H9 (cell line): ENCODE data around the gene PPM1N. TPM values are rescaled to one million over a fixed set of nuclear protein-coding genes. Genes with fewer than 3 reads are reported as not detected.

ENCODE experiments used
- DNase-seq: peaks from one replicate; pipeline ENCODE4 v3.0.0-alpha.2; 2017
- H2AFZ ChIP-seq: one replicate; pipeline ENCODE4 v1.6.1; 2013; ENCODE audit warnings: mild to moderate bottlenecking, low read length, control low read depth, moderate library complexity
- H2AK5ac ChIP-seq: 2 replicates; pipeline ENCODE4 v1.6.1; 2013; ENCODE audit warnings: low read length, control low read depth, mixed read lengths; ENCODE audit not compliant: insufficient read length
- H2BK120ac ChIP-seq: one replicate; pipeline ENCODE4 v1.6.1; 2013; ENCODE audit warnings: low read depth, mild to moderate bottlenecking, low read length, control low read depth, inconsistent platforms; ENCODE audit not compliant: poor library complexity, severe bottlenecking
- H2BK12ac ChIP-seq: 2 replicates; pipeline ENCODE4 v1.6.1; 2013; ENCODE audit warnings: low read length, control low read depth, mixed read lengths, low read depth; ENCODE audit not compliant: insufficient read length
- H2BK15ac ChIP-seq: 2 replicates; pipeline ENCODE4 v1.6.1; 2013; ENCODE audit warnings: low read depth, low read length, control low read depth
- H2BK20ac ChIP-seq: one replicate; pipeline ENCODE4 v1.6.1; 2013; ENCODE audit warnings: low read depth, mild to moderate bottlenecking, low read length, control low read depth, inconsistent platforms; ENCODE audit not compliant: poor library complexity, severe bottlenecking
- H2BK5ac ChIP-seq: 2 replicates; pipeline ENCODE4 v1.6.1; 2013; ENCODE audit warnings: low read length, control low read depth, mixed read lengths; ENCODE audit not compliant: insufficient read length
- H3K14ac ChIP-seq: 2 replicates; pipeline ENCODE4 v1.6.1; 2013; ENCODE audit warnings: low read length, control low read depth; ENCODE audit not compliant: insufficient read depth
- H3K18ac ChIP-seq: 2 replicates; pipeline ENCODE4 v1.6.1; 2013; ENCODE audit warnings: low read depth, mild to moderate bottlenecking, mixed read lengths, low read length, control low read depth; ENCODE audit not compliant: insufficient read length
- H3K23ac ChIP-seq: 2 replicates; pipeline ENCODE4 v1.6.1; 2013; ENCODE audit warnings: low read length, control low read depth, mixed read lengths, low read depth; ENCODE audit not compliant: insufficient read length
- H3K23me2 ChIP-seq: 2 replicates; pipeline ENCODE4 v1.6.1; 2013; ENCODE audit warnings: low read depth, mild to moderate bottlenecking, mixed read lengths, low read length, control low read depth; ENCODE audit not compliant: insufficient read length, poor library complexity, severe bottlenecking
- H3K27ac ChIP-seq: 2 replicates; pipeline ENCODE4 v1.5.1; 2013; ENCODE audit warnings: low read length, control low read depth, mixed read lengths, low read depth; ENCODE audit not compliant: insufficient read length
- H3K27me3 ChIP-seq: 2 replicates; pipeline ENCODE4 v1.6.1; 2013; ENCODE audit warnings: low read length, control low read depth, inconsistent platforms; ENCODE audit not compliant: insufficient read depth
- H3K4ac ChIP-seq: 2 replicates; pipeline ENCODE4 v1.6.1; 2013; ENCODE audit warnings: low read depth, mild to moderate bottlenecking, control low read depth, inconsistent platforms, low read length, moderate library complexity
- H3K4me1 ChIP-seq: 2 replicates; pipeline ENCODE4 v1.6.1; 2013; ENCODE audit warnings: low read length, control low read depth, inconsistent platforms; ENCODE audit not compliant: insufficient read depth
- H3K4me2 ChIP-seq: 2 replicates; pipeline ENCODE4 v1.6.1; 2013; ENCODE audit warnings: low read length, control low read depth, mixed read lengths; ENCODE audit not compliant: insufficient read length, insufficient read depth
- H3K56ac ChIP-seq: 2 replicates; pipeline ENCODE4 v1.6.1; 2013; ENCODE audit warnings: low read depth, mild to moderate bottlenecking, mixed read lengths, low read length, control low read depth; ENCODE audit not compliant: insufficient read length
- H3K79me1 ChIP-seq: 2 replicates; pipeline ENCODE4 v1.6.1; 2013; ENCODE audit warnings: low read depth, mild to moderate bottlenecking, moderate library complexity, low read length, control low read depth, inconsistent platforms; ENCODE audit not compliant: insufficient read depth, poor library complexity, severe bottlenecking
- H3K79me2 ChIP-seq: 2 replicates; pipeline ENCODE4 v1.6.1; 2013; ENCODE audit warnings: low read length, control low read depth, inconsistent platforms; ENCODE audit not compliant: insufficient read depth
- H3K9ac ChIP-seq: 2 replicates; pipeline ENCODE4 v1.6.1; 2013; ENCODE audit warnings: low read length, control low read depth, mixed read lengths; ENCODE audit not compliant: insufficient read length; ENCODE audit errors: extremely low read depth
- H3K9me3 ChIP-seq: one replicate; pipeline ENCODE4 v1.6.1; 2013; ENCODE audit warnings: low read depth, low read length, inconsistent platforms; ENCODE audit not compliant: control insufficient read depth
- H3T11ph ChIP-seq: one replicate; pipeline ENCODE4 v1.6.1; 2013; ENCODE audit warnings: mild to moderate bottlenecking, low read length, control low read depth, inconsistent platforms
- H4K20me1 ChIP-seq: one replicate; pipeline ENCODE4 v1.6.1; 2013; ENCODE audit not compliant: control insufficient read depth, insufficient read length, insufficient read depth
- H4K5ac ChIP-seq: 2 replicates; pipeline ENCODE4 v1.6.1; 2013; ENCODE audit warnings: low read depth, mild to moderate bottlenecking, mixed read lengths, low read length, control low read depth; ENCODE audit not compliant: insufficient read length
- H4K8ac ChIP-seq: replicated peaks from 2 replicates; pipeline ENCODE4 v1.6.1; 2013; ENCODE audit warnings: low read length, control low read depth, mixed read lengths, low read depth; ENCODE audit not compliant: insufficient read length
- H4K91ac ChIP-seq: 2 replicates; pipeline ENCODE4 v1.6.1; 2013; ENCODE audit warnings: low read depth, mild to moderate bottlenecking, moderate library complexity, mixed read lengths, low read length, control low read depth; ENCODE audit not compliant: insufficient read length
- H3K27ac Mint-ChIP-seq, 3 experiments: 2 replicates in 2 of 3; 3 replicates in 1 of 3; pipeline ENCODE4 v1.8.0; 2020 to 2021; ENCODE audit warnings: mixed read lengths in 3 of 3, mild to moderate bottlenecking in 1 of 3, moderate library complexity in 1 of 3
- H3K27me3 Mint-ChIP-seq: 2 replicates; pipeline ENCODE4 v1.8.0; 2021; ENCODE audit warnings: low read depth, mild to moderate bottlenecking, moderate library complexity, mixed read lengths
- H3K36me3 Mint-ChIP-seq, 3 experiments: 2 replicates in 2 of 3; 3 replicates in 1 of 3; pipeline ENCODE4 v1.8.0; 2020 to 2021; ENCODE audit warnings: low read depth in 3 of 3, mixed read lengths in 3 of 3; ENCODE audit not compliant: insufficient read depth in 1 of 3
- H3K4me1 Mint-ChIP-seq, 2 experiments: 2 replicates each; pipeline ENCODE4 v1.8.0; 2020; ENCODE audit warnings: mixed read lengths in 2 of 2
- H3K4me3 Mint-ChIP-seq, 2 experiments: 2 replicates in 1 of 2; 3 replicates in 1 of 2; pipeline ENCODE4 v1.8.0; 2020 to 2021; ENCODE audit warnings: mild to moderate bottlenecking in 2 of 2, mixed read lengths in 2 of 2, moderate library complexity in 1 of 2
- H3K9me3 Mint-ChIP-seq, 2 experiments: 2 replicates in 1 of 2; 3 replicates in 1 of 2; pipeline ENCODE4 v1.8.0; 2020; ENCODE audit warnings: mild to moderate bottlenecking in 2 of 2, mixed read lengths in 2 of 2, moderate library complexity in 1 of 2
- CTCF ChIP-seq: fragments of 200-600 bp; sonication (generic); conservative IDR thresholded peaks from 3 replicates; pipeline ENCODE4 v1.8.0; 2021; ENCODE audit warnings: antibody characterized with exemption, mild to moderate bottlenecking
- WGBS: extraction: QIAGEN DNeasy Blood & Tissue Kit; methylation state at CpG from one replicate; pipeline ENCODE4 v1.1.7; 2013; ENCODE audit warnings: missing lambda C conversion rate, low lambda C conversion rate, mixed read lengths; ENCODE audit not compliant: insufficient read length; ENCODE audit errors: extremely low coverage; 5-methylcytosine and 5-hydroxymethylcytosine counted together
- total RNA-seq: library from RNA; stranded (reverse); gene quantifications from 2 replicates; pipeline ENCODE4 v1.2.1, GENCODE V29; 2021

The PPM1N gene
- total RNA-seq, 1 experiment from 2014 or later, result 7.7 TPM

- no peaks in the 10 kb centered on the region for H3K79me1 ChIP-seq
- H4K5ac ChIP-seq, result no peak overlapping the region
- H3K9me3 ChIP-seq, result no peaks in the 10 kb centered on the region
- H4K8ac ChIP-seq, result no peak overlapping the region
- H2AFZ ChIP-seq, result no peak overlapping the region
- H4K20me1 ChIP-seq, result no peaks in the 10 kb centered on the region
- H3K4me2 ChIP-seq, result no peak overlapping the region
- Mint-ChIP-seq H3K4me1 (peaks cover 32 to 51% of the 10 kb centered on the region in 2 experiments), H3K4me3 (no peak overlapping the region), H3K27ac (no peak overlapping the region; a peak in 1 of 7 replicates), H3K36me3 (peaks cover 0 to 4% (median 0%) of the 10 kb centered on the region in 3 experiments; a peak in 2 of 7 replicates), H3K27me3 (peaks cover 26% of the 10 kb centered on the region), H3K9me3 (no peaks in the 10 kb centered on the region; a peak in 3 of 5 replicates)
- no peak overlapping the region for H2AK5ac ChIP-seq
- no peak overlapping the region for H2BK20ac ChIP-seq
- H3K4me1 ChIP-seq, result peaks cover 4% of the 10 kb centered on the region; the same call in 1 of the 2 replicates
- H3K79me2 ChIP-seq, result no peaks in the 10 kb centered on the region
- DNase-seq, result no peak
- H3K23ac ChIP-seq, result no peak overlapping the region
- H3K56ac ChIP-seq, result no peak overlapping the region
- H3K4ac ChIP-seq, result no peak overlapping the region
- no peak overlapping the region for H3K14ac ChIP-seq
- H3K9ac ChIP-seq, result no peak overlapping the region
- H3K23me2 ChIP-seq, result peaks cover 17% of the 10 kb centered on the region
- no peak overlapping the region for H2BK15ac ChIP-seq
- no peak overlapping the region for H3K27ac ChIP-seq
- no peak overlapping the region for H2BK12ac ChIP-seq
- no peak for TF ChIP-seq CTCF
- no peak overlapping the region for H2BK5ac ChIP-seq
- H3K27me3 ChIP-seq, result no peaks in the 10 kb centered on the region; the same call in 1 of the 2 replicates
- H3K18ac ChIP-seq, result no peak overlapping the region
- no CpG with 5 or more reads among the region's 5 CpGs for WGBS
- no peak overlapping the region for H4K91ac ChIP-seq
- H3T11ph ChIP-seq, result no peak overlapping the region
- H2BK120ac ChIP-seq, result no peak overlapping the region
These were observed 3.9 kb downstream of the PPM1N start for GRCh38 chr19:45502111-45502510.
